ENCODE measurements around the gene CHCHD3. TPM values are rescaled to one million over a fixed set of nuclear protein-coding genes. Genes with fewer than 3 reads are reported as not detected.

The CHCHD3 gene
- total RNA-seq, 1 donor from 2014 or later = 209 TPM

DNA sequence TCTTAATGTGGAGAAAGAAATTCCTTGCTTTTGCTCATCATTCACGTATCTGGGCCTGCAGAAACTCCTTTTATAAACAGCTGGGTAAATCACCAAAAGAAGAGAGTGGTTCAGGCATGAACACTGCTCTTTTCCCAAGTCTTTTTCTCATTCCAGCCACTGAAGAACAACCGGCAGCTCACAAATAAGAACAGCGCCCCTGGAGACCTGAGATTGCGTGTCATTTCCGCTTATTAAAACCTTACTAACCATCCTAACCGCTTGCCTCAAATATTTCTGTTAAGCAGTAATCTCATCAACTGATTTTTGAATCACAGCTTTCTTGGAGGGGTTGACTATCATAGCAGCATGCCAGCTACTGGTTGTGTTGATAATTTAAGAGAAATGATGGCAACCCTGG lies 292.6 kb downstream of the CHCHD3 start:
- H3K27me3 ChIP-seq (ENCODE audit: low read depth) = no peaks in the 10 kb centered on the region
- no peak overlapping the region for H3K27ac ChIP-seq (replicated peaks)
- TF ChIP-seq, protein P1, sequence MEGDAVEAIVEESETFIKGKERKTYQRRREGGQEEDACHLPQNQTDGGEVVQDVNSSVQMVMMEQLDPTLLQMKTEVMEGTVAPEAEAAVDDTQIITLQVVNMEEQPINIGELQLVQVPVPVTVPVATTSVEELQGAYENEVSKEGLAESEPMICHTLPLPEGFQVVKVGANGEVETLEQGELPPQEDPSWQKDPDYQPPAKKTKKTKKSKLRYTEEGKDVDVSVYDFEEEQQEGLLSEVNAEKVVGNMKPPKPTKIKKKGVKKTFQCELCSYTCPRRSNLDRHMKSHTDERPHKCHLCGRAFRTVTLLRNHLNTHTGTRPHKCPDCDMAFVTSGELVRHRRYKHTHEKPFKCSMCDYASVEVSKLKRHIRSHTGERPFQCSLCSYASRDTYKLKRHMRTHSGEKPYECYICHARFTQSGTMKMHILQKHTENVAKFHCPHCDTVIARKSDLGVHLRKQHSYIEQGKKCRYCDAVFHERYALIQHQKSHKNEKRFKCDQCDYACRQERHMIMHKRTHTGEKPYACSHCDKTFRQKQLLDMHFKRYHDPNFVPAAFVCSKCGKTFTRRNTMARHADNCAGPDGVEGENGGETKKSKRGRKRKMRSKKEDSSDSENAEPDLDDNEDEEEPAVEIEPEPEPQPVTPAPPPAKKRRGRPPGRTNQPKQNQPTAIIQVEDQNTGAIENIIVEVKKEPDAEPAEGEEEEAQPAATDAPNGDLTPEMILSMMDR (IDR thresholded peaks at IDR 0.05; ENCODE audit: borderline replicate concordance) = no peak
- H3K36me3 ChIP-seq = peaks cover 18% of the 10 kb centered on the region
- intact Hi-C loops (cut with micrococcal nuclease) = no loop called here
- no peak overlapping the region for H3K4me3 ChIP-seq
- no peak for DNase-seq
- H3K4me1 ChIP-seq = peaks cover 23% of the 10 kb centered on the region
- no peaks in the 10 kb centered on the region for H3K9me3 ChIP-seq (replicated peaks)

DNA sequence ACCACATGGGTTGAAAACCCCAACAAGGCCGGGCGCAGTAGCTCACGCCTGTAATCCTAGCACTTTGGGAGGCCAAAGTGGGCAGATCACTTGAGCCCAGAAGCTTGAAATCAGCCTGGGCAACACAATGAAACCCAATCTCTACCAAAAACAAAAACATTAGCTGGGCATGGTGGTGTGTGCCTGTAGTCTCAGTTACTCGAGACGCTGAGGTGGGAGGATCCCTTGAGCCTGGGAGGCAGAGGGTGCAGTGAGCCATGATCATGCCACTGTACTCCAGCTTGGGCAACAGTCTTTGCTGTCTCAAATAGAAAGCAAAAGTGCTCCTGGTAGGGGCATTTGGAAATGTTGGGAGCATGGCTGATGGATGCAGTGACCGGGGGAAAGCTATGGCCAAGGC lies 296.0 kb downstream of the CHCHD3 start:
- intact Hi-C loops (cut with micrococcal nuclease) = no loop called here
- H3K36me3 ChIP-seq = peaks cover 31% of the 10 kb centered on the region
- DNase-seq = no peak
- H3K4me3 ChIP-seq = no peak overlapping the region
- TF ChIP-seq, protein P1 (IDR thresholded peaks at IDR 0.05; ENCODE audit: borderline replicate concordance) = no peak
- no peaks in the 10 kb centered on the region for H3K27me3 ChIP-seq (ENCODE audit: low read depth)
- H3K9me3 ChIP-seq (replicated peaks) = no peaks in the 10 kb centered on the region
- no peak overlapping the region for H3K27ac ChIP-seq (replicated peaks)
- peaks cover 3% of the 10 kb centered on the region for H3K4me1 ChIP-seq

- H3K27ac ChIP-seq (replicated peaks) = no peak overlapping the region
- DNase-seq = no peak
- no peaks in the 10 kb centered on the region for H3K27me3 ChIP-seq (ENCODE audit: low read depth)
- no peaks in the 10 kb centered on the region for H3K9me3 ChIP-seq (replicated peaks)
- TF ChIP-seq, protein P1 (IDR thresholded peaks at IDR 0.05; ENCODE audit: borderline replicate concordance) = no peak
- H3K36me3 ChIP-seq = peaks cover 31% of the 10 kb centered on the region
- intact Hi-C loops (cut with micrococcal nuclease) = no loop called here
- H3K4me1 ChIP-seq = peaks cover 2% of the 10 kb centered on the region
- H3K4me3 ChIP-seq = no peak overlapping the region
Observed at GRCh38 chr7:132784406-132784805, 297.5 kb downstream of the CHCHD3 start.

DNA sequence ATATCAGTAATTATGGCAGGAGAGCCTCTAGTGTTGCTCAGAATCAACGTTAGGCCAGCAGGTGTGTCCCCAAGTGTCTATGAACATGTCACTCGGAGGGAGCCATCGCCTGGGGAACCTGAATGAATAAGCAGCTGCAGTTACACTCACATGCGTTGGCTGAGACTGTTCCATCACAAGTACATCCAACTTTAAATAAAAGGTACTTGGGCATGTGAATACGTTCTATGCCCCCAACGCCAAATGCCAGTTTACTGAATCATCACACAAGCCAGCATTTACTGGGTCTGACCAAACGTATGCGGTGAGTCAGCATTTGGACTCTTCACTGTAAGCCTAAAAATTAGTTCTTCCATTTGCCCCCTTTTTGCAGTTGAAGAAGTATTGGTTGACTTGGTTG lies 298.1 kb downstream of the CHCHD3 start:
- TF ChIP-seq, protein P1 (IDR thresholded peaks at IDR 0.05; ENCODE audit: borderline replicate concordance) = no peak
- Histone ChIP-seq H3K9me3 (replicated peaks) (no peaks in the 10 kb centered on the region), H3K4me1 (peaks cover 5% of the 10 kb centered on the region), H3K36me3 (peaks cover 31% of the 10 kb centered on the region), H3K4me3 (no peak overlapping the region), H3K27me3 (ENCODE audit: low read depth) (no peaks in the 10 kb centered on the region), H3K27ac (replicated peaks) (no peak overlapping the region)
- intact Hi-C loops (cut with micrococcal nuclease) = no loop called here
- DNase-seq = no peak

DNA sequence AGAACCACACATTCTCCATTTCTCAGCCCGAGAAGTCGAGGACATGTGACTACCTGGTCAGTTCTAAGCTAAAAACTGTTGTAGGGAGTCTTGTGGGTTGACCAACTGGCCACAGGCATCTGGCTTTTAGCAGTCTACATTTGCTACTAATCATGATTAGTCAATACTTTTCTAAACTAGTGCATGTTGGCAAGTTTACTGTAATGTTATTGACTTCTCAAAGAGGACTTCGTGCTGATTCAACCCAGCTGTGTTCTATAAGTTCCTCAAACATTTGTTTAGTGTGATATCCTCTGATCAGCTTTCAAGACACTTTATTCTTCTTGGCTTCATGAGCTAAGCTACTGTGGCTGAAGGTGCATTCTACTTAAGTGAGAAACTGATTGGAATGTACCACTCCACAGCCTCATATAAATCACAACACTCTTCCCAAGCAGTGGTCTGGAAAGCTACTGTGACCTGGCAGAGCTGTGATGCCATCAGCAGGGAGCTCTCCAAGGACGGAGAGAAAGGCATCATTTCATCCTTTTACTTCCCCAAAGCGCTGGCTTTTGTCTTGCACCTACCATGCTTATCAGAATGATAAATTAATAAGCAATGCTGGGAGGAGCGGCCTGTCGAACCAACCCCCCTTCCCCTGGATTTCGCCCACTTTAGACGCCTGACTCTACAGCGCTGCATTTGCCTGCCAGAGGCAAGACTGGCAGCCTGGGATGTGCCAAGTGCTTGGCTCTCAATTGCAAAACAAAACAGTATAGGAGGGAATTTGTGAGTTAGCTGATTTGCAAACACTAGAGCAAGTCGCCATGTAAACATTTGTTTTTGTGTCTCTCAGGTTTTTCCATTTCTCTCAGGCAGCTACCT lies 298.9 kb downstream of the CHCHD3 start:
- Histone ChIP-seq H3K27me3 (ENCODE audit: low read depth) (no peaks in the 10 kb centered on the region), H3K36me3 (peaks cover 31% of the 10 kb centered on the region), H3K4me3 (no peak overlapping the region), H3K9me3 (replicated peaks) (no peaks in the 10 kb centered on the region), H3K4me1 (peaks cover 5% of the 10 kb centered on the region), H3K27ac (replicated peaks) (no peak overlapping the region)
- intact Hi-C loops (cut with micrococcal nuclease) = no loop called here
- TF ChIP-seq, protein P1 (IDR thresholded peaks at IDR 0.05; ENCODE audit: borderline replicate concordance) = no peak
- no peak for DNase-seq
